GM21825 (cell line): ENCODE data around the gene LMNB1.

Experiments used
- ATAC-seq: cut with Tn5 transposase; IDR thresholded peaks from one replicate; pipeline ENCODE4 v1.9.1; 2021; ENCODE audit warnings: mild to moderate bottlenecking, moderate library complexity; ENCODE audit not compliant: unreplicated experiment

Gene LMNB1

GRCh38 chr5:126883564-126884245, 106.8 kb downstream of the LMNB1 start:
- no peak for ATAC-seq

- ATAC-seq, result no peak
Observed at GRCh38 chr5:126884269-126884819, 107.4 kb downstream of the LMNB1 start.
